NCI-H460 (cell line): ENCODE data around the gene WHAMM. TPM values are rescaled to one million over a fixed set of nuclear protein-coding genes. Genes with fewer than 3 reads are reported as not detected.

Experiments
- total RNA-seq: library from RNA; depleted of rRNA; stranded (reverse); fragments of >200 nt; shearing (Covaris generic); gene quantifications from 2 replicates; pipeline ENCODE4 v1.2.3, GENCODE V29; 2014; rRNA removed

The WHAMM gene
- total RNA-seq, 1 experiment from 2014 or later: 4.4 TPM

Other genes with a start within 250 kb of the WHAMM start
- 1.6 and 2.2 TPM in 2 replicates for gene CPEB1, start 162.3 kb upstream of the WHAMM start, total RNA-seq
- gene AP3B2, start 99.8 kb upstream of the WHAMM start, total RNA-seq: 0.89 and 1.1 TPM in 2 replicates
- gene FSD2, start 3.6 kb upstream of the WHAMM start, total RNA-seq: not detected in 2 replicates
- gene HOMER2, start 143.1 kb downstream of the WHAMM start, total RNA-seq: 16.9 and 18.5 TPM in 2 replicates
- gene RAMAC, start 176.6 kb downstream of the WHAMM start, total RNA-seq: 22.0 and 23.3 TPM in 2 replicates
- gene C15orf40, start 202.0 kb downstream of the WHAMM start, total RNA-seq: 17.5 and 23.3 TPM in 2 replicates